NB4 (cell line): ENCODE measurements around the gene TFF1.

ENCODE experiments used
- POLR2A ChIP-seq: IDR thresholded peaks from 2 replicates; pipeline ENCODE4 v1.6.1; 2011; ENCODE audit warnings: mild to moderate bottlenecking; ENCODE audit not compliant: insufficient read length; ENCODE audit errors: extremely low read depth
- TF ChIP-seq, protein P1 (sequence below): IDR thresholded peaks from one replicate; pipeline ENCODE4 v1.5.1; 2012; ENCODE audit warnings: low read depth, low read length

- TF ChIP-seq, protein P1, sequence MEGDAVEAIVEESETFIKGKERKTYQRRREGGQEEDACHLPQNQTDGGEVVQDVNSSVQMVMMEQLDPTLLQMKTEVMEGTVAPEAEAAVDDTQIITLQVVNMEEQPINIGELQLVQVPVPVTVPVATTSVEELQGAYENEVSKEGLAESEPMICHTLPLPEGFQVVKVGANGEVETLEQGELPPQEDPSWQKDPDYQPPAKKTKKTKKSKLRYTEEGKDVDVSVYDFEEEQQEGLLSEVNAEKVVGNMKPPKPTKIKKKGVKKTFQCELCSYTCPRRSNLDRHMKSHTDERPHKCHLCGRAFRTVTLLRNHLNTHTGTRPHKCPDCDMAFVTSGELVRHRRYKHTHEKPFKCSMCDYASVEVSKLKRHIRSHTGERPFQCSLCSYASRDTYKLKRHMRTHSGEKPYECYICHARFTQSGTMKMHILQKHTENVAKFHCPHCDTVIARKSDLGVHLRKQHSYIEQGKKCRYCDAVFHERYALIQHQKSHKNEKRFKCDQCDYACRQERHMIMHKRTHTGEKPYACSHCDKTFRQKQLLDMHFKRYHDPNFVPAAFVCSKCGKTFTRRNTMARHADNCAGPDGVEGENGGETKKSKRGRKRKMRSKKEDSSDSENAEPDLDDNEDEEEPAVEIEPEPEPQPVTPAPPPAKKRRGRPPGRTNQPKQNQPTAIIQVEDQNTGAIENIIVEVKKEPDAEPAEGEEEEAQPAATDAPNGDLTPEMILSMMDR, result no peak
- no peak for TF ChIP-seq POLR2A
Measured at GRCh38 chr21:42390696-42391095, 24.4 kb upstream of the TFF1 start.
